Smooth muscle cell (in vitro differentiated cells): ENCODE measurements around the gene OR2M5. TPM values are rescaled to one million over a fixed set of nuclear protein-coding genes. Genes with fewer than 3 reads are reported as not detected.

ENCODE experiments used
- DNase-seq: peaks from one replicate; lab custom pipeline; 2025; ENCODE audit not compliant: unreplicated experiment; lab: John Stamatoyannopoulos, UW
- H2AFZ ChIP-seq: fragments of 200-600 bp; sonication (generic); 2 replicates; pipeline ENCODE4 v1.6.0; 2016; ENCODE audit warnings: antibody characterized with exemption, low read depth, mild to moderate bottlenecking
- H3F3A ChIP-seq: fragments of 200-600 bp; sonication (generic); 2 replicates; pipeline ENCODE4 v1.6.0; 2017; ENCODE audit warnings: antibody characterized with exemption, low read depth
- H3K27ac ChIP-seq: fragments of 200-600 bp; sonication (generic); 2 replicates; pipeline ENCODE4 v1.5.1; 2016; ENCODE audit warnings: low read depth, mild to moderate bottlenecking
- H3K27me3 ChIP-seq: fragments of 200-600 bp; sonication (generic); 2 replicates; pipeline ENCODE4 v1.6.1; 2016; ENCODE audit warnings: low read depth, mild to moderate bottlenecking
- H3K36me3 ChIP-seq: fragments of 200-600 bp; sonication (generic); 2 replicates; pipeline ENCODE4 v1.5.1; 2016; ENCODE audit warnings: low read depth
- H3K4me1 ChIP-seq: fragments of 200-600 bp; sonication (generic); 2 replicates; pipeline ENCODE4 v1.5.1; 2016; ENCODE audit warnings: low read depth
- H3K4me2 ChIP-seq: fragments of 200-600 bp; sonication (generic); 2 replicates; pipeline ENCODE4 v1.6.0; 2016; ENCODE audit warnings: mild to moderate bottlenecking
- H3K4me3 ChIP-seq: fragments of 200-600 bp; sonication (generic); 2 replicates; pipeline ENCODE4 v1.5.1; 2016; ENCODE audit warnings: mild to moderate bottlenecking
- H3K79me2 ChIP-seq: fragments of 200-600 bp; sonication (generic); 2 replicates; pipeline ENCODE4 v1.6.0; 2016; ENCODE audit warnings: low read depth, mild to moderate bottlenecking
- H3K9ac ChIP-seq: fragments of 200-600 bp; sonication (generic); 2 replicates; pipeline ENCODE4 v1.6.0; 2016; ENCODE audit warnings: low read depth
- H3K9me3 ChIP-seq: fragments of 200-600 bp; sonication (generic); replicated peaks from 2 replicates; pipeline ENCODE4 v1.5.1; 2016; ENCODE audit warnings: low read depth
- H4K20me1 ChIP-seq: fragments of 200-600 bp; sonication (generic); 2 replicates; pipeline ENCODE4 v1.6.0; 2016; ENCODE audit warnings: low read depth
- CTCF ChIP-seq: fragments of 200-600 bp; sonication (generic); IDR thresholded peaks from 2 replicates; pipeline ENCODE4 v1.5.1; 2017; ENCODE audit warnings: borderline replicate concordance, mild to moderate bottlenecking, antibody characterized with exemption; ENCODE audit not compliant: insufficient read depth, poor library complexity, severe bottlenecking
- WGBS: methylation state at CpG from one replicate; pipeline ENCODE4 v1.1.7; 2016; ENCODE audit warnings: low lambda C conversion rate; 5-methylcytosine and 5-hydroxymethylcytosine counted together
- polyA plus RNA-seq: library from polyadenylated mRNA; unstranded; fragments of >200 nt; fragmentation: Nextera tagmentation; extraction: Ambion mirVana; gene quantifications from 2 replicates; pipeline ENCODE4 v1.2.1, GENCODE V29; 2016
- total RNA-seq: library from RNA; depleted of rRNA; stranded (reverse); fragments of >200 nt; gene quantifications from 2 replicates; pipeline ENCODE4 v1.2.3, GENCODE V29; 2014

Gene OR2M5
- total RNA-seq (not detected in 2 replicates), polyA plus RNA-seq (not detected in 2 replicates)

GRCh38 chr1:248144513-248145198 lies at the start of gene OR2M5:
OR2M5 (plus strand) TSS chr1:248145148; CDS start chr1:248145148, 0 bp downstream.
- Histone ChIP-seq H3K4me1 (no peaks in the 10 kb centered on the region), H4K20me1 (no peaks in the 10 kb centered on the region), H3K4me2 (no peak within 1 kb of the TSS), H3K36me3 (no peaks in the 10 kb centered on the region), H3K79me2 (no peaks in the 10 kb centered on the region), H3K9me3 (peaks cover 7% of the 10 kb centered on the region), H3K4me3 (no peak within 1 kb of the TSS), H2AFZ (no peak within 1 kb of the TSS), H3K27me3 (no peaks in the 10 kb centered on the region), H3K27ac (no peak within 1 kb of the TSS), H3F3A (no peaks in the 10 kb centered on the region), H3K9ac (no peak within 1 kb of the TSS)
- no peak for DNase-seq
- 71% methylated on average over 3 of the region's 3 CpGs for WGBS
- no peak for TF ChIP-seq CTCF

GRCh38 chr1:248098529-248098928 lies 46.4 kb upstream of the OR2M5 start:
- DNase-seq: no peak
- Histone ChIP-seq H3K4me3 (no peak overlapping the region), H3F3A (no peaks in the 10 kb centered on the region), H3K4me2 (no peak overlapping the region), H3K27ac (no peak overlapping the region), H3K36me3 (no peaks in the 10 kb centered on the region), H4K20me1 (no peaks in the 10 kb centered on the region), H3K9me3 (no peaks in the 10 kb centered on the region), H3K27me3 (no peaks in the 10 kb centered on the region), H3K79me2 (no peaks in the 10 kb centered on the region), H3K4me1 (no peaks in the 10 kb centered on the region), H2AFZ (no peak overlapping the region), H3K9ac (no peak overlapping the region)
- TF ChIP-seq CTCF: no peak
- WGBS: 60% methylated on average over 1 of the region's 1 CpG

GRCh38 chr1:248102847-248103246 lies 42.1 kb upstream of the OR2M5 start:
- no peak for DNase-seq
- Histone ChIP-seq H3K79me2 (no peaks in the 10 kb centered on the region), H3K4me1 (no peaks in the 10 kb centered on the region), H3K27ac (no peak overlapping the region), H3K4me3 (no peak overlapping the region), H3K9ac (no peak overlapping the region), H3K36me3 (no peaks in the 10 kb centered on the region), H4K20me1 (no peaks in the 10 kb centered on the region), H3F3A (no peaks in the 10 kb centered on the region), H3K4me2 (no peak overlapping the region), H3K9me3 (peaks cover 3% of the 10 kb centered on the region), H3K27me3 (no peaks in the 10 kb centered on the region), H2AFZ (no peak overlapping the region)
- no peak for TF ChIP-seq CTCF

GRCh38 chr1:248111157-248111556 lies 33.8 kb upstream of the OR2M5 start:
- H3K79me2 ChIP-seq: no peaks in the 10 kb centered on the region
- no peaks in the 10 kb centered on the region for H3K27me3 ChIP-seq
- H3K27ac ChIP-seq: no peak overlapping the region
- WGBS: 63% methylated on average over 5 of the region's 5 CpGs
- peaks cover 2% of the 10 kb centered on the region for H3K9me3 ChIP-seq
- no peak overlapping the region for H2AFZ ChIP-seq
- no peak overlapping the region for H3K4me2 ChIP-seq
- TF ChIP-seq CTCF: no peak
- no peaks in the 10 kb centered on the region for H3K4me1 ChIP-seq
- H3K4me3 ChIP-seq: no peak overlapping the region
- H4K20me1 ChIP-seq: no peaks in the 10 kb centered on the region
- H3K36me3 ChIP-seq: no peaks in the 10 kb centered on the region
- H3K9ac ChIP-seq: no peak overlapping the region
- H3F3A ChIP-seq: no peaks in the 10 kb centered on the region
- DNase-seq: no peak
